Skeletal muscle satellite cell (primary cell): Measurements from ENCODE around the gene SAAL1.

Experiments
- H3K27me3 ChIP-seq: 2 replicates; pipeline ENCODE4 v1.7.0; 2013; ENCODE audit warnings: low read length; ENCODE audit not compliant: control insufficient read depth, insufficient read depth
- H3K36me3 ChIP-seq: 2 replicates; pipeline ENCODE4 v1.7.0; 2013; ENCODE audit warnings: mild to moderate bottlenecking, control low read depth, low read length; ENCODE audit not compliant: insufficient read depth
- H3K4me1 ChIP-seq: 2 replicates; pipeline ENCODE4 v1.7.0; 2013; ENCODE audit warnings: low read length; ENCODE audit not compliant: control insufficient read depth, insufficient read depth
- H3K4me2 ChIP-seq: 2 replicates; pipeline ENCODE4 v1.7.0; 2013; ENCODE audit warnings: mild to moderate bottlenecking, low read length
- H3K4me3 ChIP-seq: 2 replicates; pipeline ENCODE4 v1.7.0; 2013; ENCODE audit warnings: low read length
- H3K9ac ChIP-seq: 2 replicates; pipeline ENCODE4 v1.7.0; 2013; ENCODE audit warnings: mild to moderate bottlenecking, low read depth, low read length, moderate library complexity
- H3K9me3 ChIP-seq: replicated peaks from 2 replicates; pipeline ENCODE4 v1.7.0; 2013; ENCODE audit warnings: mild to moderate bottlenecking, control low read depth, low read length

Gene SAAL1

DNA sequence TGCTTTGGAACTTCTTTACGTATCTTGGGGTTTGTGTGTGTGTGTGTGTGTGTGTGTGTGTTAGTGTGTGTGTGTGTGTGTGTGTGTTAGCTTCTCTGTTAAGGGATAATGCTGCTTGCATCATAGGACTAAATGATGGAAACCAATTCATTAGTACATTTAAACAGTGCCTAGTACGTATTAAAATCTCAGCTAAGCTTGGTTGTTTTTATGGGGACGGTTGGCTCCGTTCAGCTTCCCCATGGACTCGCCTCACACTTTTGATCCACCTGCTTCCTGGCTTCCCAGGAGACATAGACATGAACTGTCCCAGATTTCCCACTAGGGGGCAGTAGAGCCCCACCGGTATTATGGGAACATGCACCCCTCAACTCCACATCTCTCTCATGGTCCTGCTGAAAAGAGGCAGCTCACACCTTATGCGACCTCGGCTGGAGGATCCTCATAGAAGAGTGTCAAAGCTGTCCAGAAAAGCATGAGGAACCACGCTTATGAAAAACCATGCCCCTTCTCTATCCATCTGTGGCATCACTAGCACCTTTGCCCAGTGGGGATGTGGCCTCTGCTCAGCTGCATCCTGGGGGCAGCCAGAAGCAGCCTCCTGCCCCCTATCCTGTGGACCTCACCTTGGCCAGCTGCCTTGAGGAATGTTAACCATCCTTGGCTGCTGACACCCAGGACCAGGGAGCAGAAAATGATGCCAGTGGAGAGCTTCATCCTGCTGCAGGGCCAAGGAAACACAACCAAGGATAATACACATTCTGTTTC is 9.7 kb upstream of the SAAL1 start:
- no peak overlapping the region for H3K9ac ChIP-seq
- no peak overlapping the region for H3K4me2 ChIP-seq
- H3K4me3 ChIP-seq, result no peak overlapping the region
- H3K4me1 ChIP-seq, result no peaks in the 10 kb centered on the region
- no peaks in the 10 kb centered on the region for H3K36me3 ChIP-seq
- peaks cover 46% of the 10 kb centered on the region for H3K27me3 ChIP-seq
- no peaks in the 10 kb centered on the region for H3K9me3 ChIP-seq

GRCh38 chr11:18111005-18111404 is 5.1 kb upstream of the SAAL1 start:
- Histone ChIP-seq H3K27me3 (peaks cover 37% of the 10 kb centered on the region), H3K4me2 (no peak overlapping the region), H3K4me3 (no peak overlapping the region), H3K9me3 (no peaks in the 10 kb centered on the region), H3K4me1 (peaks cover 9% of the 10 kb centered on the region), H3K9ac (no peak overlapping the region), H3K36me3 (no peaks in the 10 kb centered on the region)

DNA sequence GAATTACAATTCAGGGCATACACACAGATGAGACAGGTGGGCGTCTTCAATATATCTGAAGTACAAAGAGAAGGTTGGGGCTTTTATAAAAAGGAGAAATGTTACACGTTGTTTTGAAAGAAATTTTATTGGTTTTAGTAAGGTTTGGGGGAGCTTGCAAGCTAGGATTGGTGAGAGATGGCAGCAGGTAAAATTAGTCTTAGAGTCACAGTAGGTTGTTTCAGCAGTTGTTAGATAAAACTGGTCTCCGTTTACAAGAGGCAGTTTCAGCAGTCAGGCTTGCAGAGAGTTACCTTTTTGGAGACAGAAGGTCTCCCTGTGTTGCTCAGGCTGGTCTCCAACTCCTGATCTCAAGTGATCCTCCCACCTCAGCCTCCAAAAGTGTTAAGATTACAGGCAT is 2.4 kb upstream of the SAAL1 start:
- H3K27me3 ChIP-seq, result peaks cover 24% of the 10 kb centered on the region
- H3K4me1 ChIP-seq, result peaks cover 9% of the 10 kb centered on the region
- no peak overlapping the region for H3K4me2 ChIP-seq
- H3K36me3 ChIP-seq, result no peaks in the 10 kb centered on the region
- H3K9ac ChIP-seq, result no peak overlapping the region
- no peaks in the 10 kb centered on the region for H3K9me3 ChIP-seq
- H3K4me3 ChIP-seq, result no peak overlapping the region

DNA sequence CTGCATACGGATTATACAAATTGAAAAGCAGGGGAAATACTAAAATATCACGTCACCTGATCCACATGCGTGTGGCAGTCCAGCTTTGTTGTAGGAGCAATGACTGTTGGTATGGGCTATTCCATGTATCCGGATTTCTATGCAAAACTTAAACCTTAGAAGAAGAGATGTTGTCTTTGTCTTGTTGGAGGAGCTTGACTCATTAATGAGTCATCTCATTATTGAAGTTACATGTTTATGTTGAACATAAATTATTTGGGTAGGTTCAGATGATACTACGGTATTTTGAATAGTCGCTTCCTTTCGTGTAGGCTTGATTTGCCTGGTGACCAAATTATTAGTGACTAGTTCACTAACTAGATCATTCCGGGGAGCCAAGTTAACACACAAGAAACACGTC is 806 bp upstream of the SAAL1 start:
- Histone ChIP-seq H3K4me3 (no peak overlapping the region), H3K4me1 (peaks cover 9% of the 10 kb centered on the region), H3K4me2 (peak overlapping the region; percentile 77)

GRCh38 chr11:18105086-18105801 is 638 bp downstream of the SAAL1 start:
- Histone ChIP-seq H3K4me3 (peak overlapping the region; percentile 82), H3K36me3 (peaks cover 12% of the 10 kb centered on the region), H3K27me3 (peaks cover 1% of the 10 kb centered on the region), H3K4me2 (peak overlapping the region; percentile 77), H3K9me3 (no peaks in the 10 kb centered on the region), H3K9ac (peak overlapping the region; percentile 92), H3K4me1 (peaks cover 9% of the 10 kb centered on the region)

More for the DNA sequence above, 806 bp upstream of the SAAL1 start:
- H3K36me3 ChIP-seq, result peaks cover 8% of the 10 kb centered on the region
- no peaks in the 10 kb centered on the region for H3K9me3 ChIP-seq
- peaks cover 13% of the 10 kb centered on the region for H3K27me3 ChIP-seq
- H3K9ac ChIP-seq, result no peak overlapping the region

- peaks cover 12% of the 10 kb centered on the region for H3K36me3 ChIP-seq
- H3K9ac ChIP-seq, result no peak overlapping the region
- H3K4me2 ChIP-seq, result no peak overlapping the region
- peaks cover 1% of the 10 kb centered on the region for H3K4me1 ChIP-seq
- H3K27me3 ChIP-seq, result no peaks in the 10 kb centered on the region
- H3K4me3 ChIP-seq, result no peak overlapping the region
- H3K9me3 ChIP-seq, result no peaks in the 10 kb centered on the region
Observed at GRCh38 chr11:18100926-18101656, 4.8 kb downstream of the SAAL1 start.

- Histone ChIP-seq H3K4me3 (no peak overlapping the region), H3K36me3 (peaks cover 35% of the 10 kb centered on the region), H3K4me1 (no peaks in the 10 kb centered on the region), H3K4me2 (no peak overlapping the region), H3K27me3 (no peaks in the 10 kb centered on the region), H3K9me3 (no peaks in the 10 kb centered on the region), H3K9ac (no peak overlapping the region)
Observed at GRCh38 chr11:18093959-18094358, 11.9 kb downstream of the SAAL1 start.

GRCh38 chr11:18091731-18092130 is 14.2 kb downstream of the SAAL1 start:
- Histone ChIP-seq H3K9ac (no peak overlapping the region), H3K4me1 (no peaks in the 10 kb centered on the region), H3K4me2 (no peak overlapping the region), H3K9me3 (no peaks in the 10 kb centered on the region), H3K4me3 (no peak overlapping the region), H3K27me3 (no peaks in the 10 kb centered on the region), H3K36me3 (peaks cover 51% of the 10 kb centered on the region)

DNA sequence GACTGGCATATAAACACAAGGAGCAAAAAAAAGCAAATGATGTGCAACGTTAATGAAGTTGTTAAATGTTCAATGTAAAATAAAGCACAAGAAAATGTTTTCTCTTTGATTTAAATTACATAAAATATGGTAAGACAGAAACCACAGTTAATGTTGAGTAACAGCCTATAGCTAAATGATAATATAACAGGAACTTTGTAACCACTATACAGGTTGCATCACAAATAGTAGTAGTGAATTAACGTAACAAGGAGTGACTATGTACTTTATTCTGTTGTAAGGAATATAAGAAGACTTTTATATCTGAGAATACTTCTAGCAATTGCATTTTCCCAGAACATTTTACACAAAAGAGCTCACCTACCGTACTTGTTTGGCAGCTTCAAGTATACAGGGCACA is 16.9 kb downstream of the SAAL1 start:
- no peak overlapping the region for H3K4me3 ChIP-seq
- H3K4me2 ChIP-seq, result no peak overlapping the region
- H3K4me1 ChIP-seq, result peaks cover 4% of the 10 kb centered on the region
- peaks cover 40% of the 10 kb centered on the region for H3K36me3 ChIP-seq
- H3K27me3 ChIP-seq, result no peaks in the 10 kb centered on the region
- no peaks in the 10 kb centered on the region for H3K9me3 ChIP-seq
- no peak overlapping the region for H3K9ac ChIP-seq

GRCh38 chr11:18088366-18088765 is 17.5 kb downstream of the SAAL1 start:
- Histone ChIP-seq H3K4me2 (no peak overlapping the region), H3K4me3 (no peak overlapping the region), H3K9me3 (no peaks in the 10 kb centered on the region), H3K4me1 (peaks cover 4% of the 10 kb centered on the region), H3K27me3 (no peaks in the 10 kb centered on the region), H3K36me3 (peaks cover 35% of the 10 kb centered on the region), H3K9ac (no peak overlapping the region)

- Histone ChIP-seq H3K27me3 (no peaks in the 10 kb centered on the region), H3K9me3 (no peaks in the 10 kb centered on the region), H3K4me1 (peaks cover 4% of the 10 kb centered on the region), H3K9ac (no peak overlapping the region), H3K4me3 (no peak overlapping the region), H3K4me2 (no peak overlapping the region), H3K36me3 (peaks cover 21% of the 10 kb centered on the region)
Observed at GRCh38 chr11:18081551-18081950, 24.3 kb downstream of the SAAL1 start.
